ENCODE data around the gene PINLYP.
"Not testable (repeated sequence)": the region's sequence is repeated elsewhere in the genome, so short reads cannot be mapped to it uniquely, and the experiment has no call there.

Gene PINLYP

GRCh38 chr19:43575156-43575950, at the start of gene PINLYP, which contains the start of gene XRCC1:
PINLYP (plus strand) TSS chr19:43575801; CDS start chr19:43577192, 1,391 bp downstream.
XRCC1 (minus strand) TSS chr19:43575527; CDS start chr19:43575458, 69 bp downstream.
- DNase-seq = peak; percentile 98

DNA sequence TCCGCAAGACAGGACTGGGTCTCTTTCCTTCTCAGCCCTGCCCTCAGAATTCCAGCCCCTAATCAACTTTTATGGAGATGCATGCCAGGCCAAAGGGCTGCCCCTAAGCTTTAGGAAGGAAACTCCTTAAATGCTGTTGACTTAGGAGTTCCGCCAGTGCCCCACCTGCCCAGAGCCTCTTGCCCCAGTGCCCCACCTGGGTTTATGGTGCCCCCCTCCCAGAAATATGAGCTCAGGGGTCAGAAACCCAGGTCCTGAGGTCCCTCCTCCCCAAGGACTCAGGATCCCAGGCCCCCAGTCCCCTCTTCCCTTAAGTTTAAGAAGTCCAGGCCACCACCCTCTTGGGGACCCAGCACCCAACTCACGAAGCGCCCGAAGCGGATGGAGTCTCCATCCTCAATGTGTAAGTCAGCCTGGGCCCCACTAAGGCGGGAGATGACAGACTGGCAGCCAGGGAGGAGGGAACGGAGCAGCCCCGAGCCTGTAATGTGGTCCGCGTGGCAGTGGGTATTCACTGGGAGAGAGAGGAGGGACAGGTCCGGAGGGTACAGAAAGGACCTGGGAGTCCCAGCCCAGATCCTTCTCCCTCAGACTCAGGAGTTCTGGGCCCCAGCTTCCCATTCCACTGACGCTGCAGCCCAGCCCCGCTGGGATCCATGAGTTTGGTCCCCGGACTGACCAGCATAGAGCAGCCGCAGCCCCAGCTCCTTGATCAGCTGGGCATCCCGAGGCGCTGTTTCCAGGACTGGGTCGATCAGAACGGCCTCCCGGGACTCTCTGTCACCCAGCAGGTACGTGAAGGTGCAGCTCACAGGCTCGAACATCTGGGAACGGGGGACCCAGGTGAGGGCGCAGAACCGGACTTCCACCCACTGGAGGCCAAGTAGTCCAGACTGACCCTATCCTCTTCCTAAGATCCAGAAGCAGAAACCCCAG, 49.5 kb upstream of the PINLYP start:
- no peak for DNase-seq

DNA sequence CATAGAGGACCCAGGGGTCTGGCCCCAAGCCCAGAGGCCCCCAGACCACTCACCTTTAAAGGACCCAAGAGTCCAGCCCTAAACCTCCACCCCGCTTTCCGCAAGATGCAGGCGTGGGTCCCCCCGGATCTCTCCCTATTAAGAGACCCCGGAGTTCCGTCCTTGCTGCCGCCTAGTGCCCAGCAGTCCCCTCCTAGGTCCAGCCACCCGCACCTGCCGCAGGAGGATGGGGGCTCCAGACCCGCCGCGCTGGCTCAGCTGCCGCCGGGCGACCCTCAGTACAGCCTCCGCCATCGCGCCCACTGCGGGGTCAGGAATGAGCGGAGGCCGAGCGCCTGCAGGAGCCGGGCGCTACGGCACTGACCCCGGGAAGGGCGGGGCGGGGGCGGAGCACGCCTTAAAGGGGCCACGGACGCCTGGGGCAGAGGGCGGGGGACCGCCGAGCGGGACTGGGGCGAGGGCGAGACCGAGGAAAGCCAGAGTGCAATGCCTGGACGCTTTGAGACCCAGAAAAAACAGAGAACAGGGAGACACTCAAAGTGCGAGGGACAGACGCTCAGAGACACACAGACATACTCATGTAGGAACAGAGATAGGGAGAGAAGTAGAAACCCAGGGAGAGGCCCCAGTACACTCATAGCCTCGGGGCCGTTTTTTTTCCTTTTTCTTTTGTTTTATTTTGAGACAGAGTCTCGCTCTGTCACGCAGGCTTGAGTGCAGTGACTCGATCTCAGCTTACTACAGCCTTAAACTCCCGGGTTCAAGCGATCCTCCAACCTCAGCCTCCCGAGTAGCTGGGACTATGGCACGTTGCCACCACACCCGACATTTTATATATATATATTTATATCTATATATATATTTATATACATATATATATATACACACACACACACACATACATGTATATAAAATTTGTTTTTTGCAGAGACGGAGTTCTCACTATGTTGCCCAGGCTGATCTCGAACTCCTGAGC, 48.4 kb upstream of the PINLYP start, which contains the start of gene ETHE1:
TSS of gene ETHE1 (minus strand) at position 318 of the 976 bp plus-strand sequence. CDS start at position 294, 24 bp downstream.
- DNase-seq = peak; percentile 44

- peak; percentile 61 for DNase-seq
These were observed 47.6 kb upstream of the PINLYP start for GRCh38 chr19:43527860-43528622.

GRCh38 chr19:43532571-43532961, 43.0 kb upstream of the PINLYP start:
- DNase-seq = peak; percentile 76

GRCh38 chr19:43532962-43533545, 42.5 kb upstream of the PINLYP start, which contains the start of gene ZNF575:
ZNF575 (plus strand) TSS chr19:43533188; CDS start chr19:43534423, 1,235 bp downstream.
- DNase-seq = peak; percentile 93

DNA sequence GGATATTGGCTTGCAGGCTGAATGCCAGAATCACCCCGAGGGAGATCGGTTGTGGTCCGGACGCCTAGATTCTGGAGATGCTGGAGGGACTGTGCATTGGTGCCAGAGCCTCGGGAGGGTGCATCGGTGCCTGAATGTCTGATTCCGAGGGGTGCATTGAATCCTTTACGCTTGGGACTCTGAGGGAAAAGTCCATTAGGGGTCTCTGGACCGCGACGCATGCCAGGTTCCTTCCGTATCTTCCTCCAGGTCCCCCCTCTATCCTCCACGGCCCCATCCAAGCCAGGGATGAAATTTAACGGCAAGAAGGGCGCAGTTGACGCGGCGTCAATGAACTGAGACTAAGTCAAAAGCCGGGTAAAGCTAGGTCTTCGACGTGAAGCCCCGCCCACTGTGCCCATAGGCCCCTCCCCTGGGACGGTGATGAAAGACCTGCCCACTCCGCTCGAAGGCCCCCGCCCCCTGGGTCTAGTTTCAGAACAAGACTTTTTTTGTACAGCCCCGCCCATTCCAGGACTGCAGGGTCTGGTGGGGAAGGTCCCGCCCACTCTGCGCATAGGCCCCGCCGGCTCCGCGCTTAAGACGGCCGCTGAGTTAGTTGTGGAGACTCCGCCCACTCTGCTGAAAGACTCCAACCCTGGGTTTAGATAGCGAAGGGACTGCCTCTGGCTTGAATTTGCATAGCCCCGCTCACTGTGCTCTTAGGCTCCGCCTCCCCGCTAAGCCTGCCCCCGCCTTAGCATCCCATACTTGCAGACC, 41.9 kb upstream of the PINLYP start:
- peak; percentile 99 for DNase-seq

DNA sequence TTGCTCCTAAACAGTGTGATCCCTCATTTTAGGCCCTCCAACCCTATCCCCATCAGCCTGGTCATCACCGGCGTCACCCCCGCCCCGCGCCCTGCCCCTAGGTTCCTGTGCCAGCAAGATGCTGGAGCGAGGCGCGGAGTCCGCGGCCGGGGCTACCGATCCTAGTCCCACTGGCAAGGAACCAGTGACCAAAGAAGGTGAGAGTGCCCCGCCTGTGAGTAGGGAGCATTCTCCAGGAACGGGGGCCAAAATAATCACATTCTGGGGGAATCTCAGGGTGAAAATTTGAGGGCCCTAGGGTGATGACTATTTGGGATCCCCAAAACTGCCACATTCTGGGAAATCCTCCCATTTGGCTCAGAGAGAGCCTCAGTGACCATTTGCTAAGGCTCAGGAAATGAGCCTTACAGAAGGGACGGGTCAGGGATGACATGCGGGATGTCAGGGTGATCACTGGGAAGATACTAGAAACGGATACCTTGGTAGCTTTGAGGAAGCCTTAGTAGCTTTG, 41.2 kb upstream of the PINLYP start:
- no peak for DNase-seq

DNA sequence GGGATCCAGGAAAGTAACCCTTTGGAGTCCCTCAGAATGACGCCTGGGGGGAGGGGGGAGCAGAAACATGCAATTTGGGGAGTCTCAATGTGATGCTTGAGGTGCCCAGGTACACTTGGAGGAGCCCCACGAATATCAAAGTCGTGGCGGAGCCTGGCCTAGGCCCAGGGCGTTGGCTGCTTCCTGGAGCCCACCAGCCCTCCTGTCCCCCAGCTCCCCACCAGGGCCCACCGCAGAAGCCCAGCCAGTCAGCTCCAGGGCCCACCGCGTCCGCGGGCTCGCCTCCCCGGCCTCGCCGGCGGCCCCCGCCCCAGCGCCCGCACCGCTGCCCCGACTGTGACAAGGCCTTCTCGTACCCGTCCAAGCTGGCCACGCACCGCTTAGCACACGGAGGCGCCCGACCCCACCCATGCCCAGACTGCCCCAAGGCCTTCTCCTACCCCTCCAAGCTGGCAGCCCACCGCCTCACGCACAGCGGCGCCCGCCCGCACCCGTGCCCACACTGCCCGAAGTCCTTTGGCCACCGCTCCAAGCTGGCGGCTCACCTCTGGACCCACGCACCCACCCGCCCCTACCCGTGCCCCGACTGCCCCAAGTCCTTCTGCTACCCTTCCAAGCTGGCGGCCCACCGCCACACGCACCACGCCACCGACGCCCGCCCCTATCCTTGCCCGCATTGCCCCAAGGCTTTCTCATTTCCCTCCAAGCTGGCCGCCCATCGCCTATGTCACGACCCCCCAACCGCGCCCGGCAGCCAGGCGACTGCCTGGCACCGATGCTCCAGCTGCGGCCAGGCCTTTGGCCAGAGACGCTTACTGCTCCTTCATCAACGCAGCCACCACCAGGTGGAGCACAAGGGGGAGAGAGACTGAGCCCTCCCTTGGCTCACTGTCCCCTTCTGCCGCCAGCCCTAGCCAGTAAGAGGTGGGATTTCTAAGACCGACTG, 40.5 kb upstream of the PINLYP start:
- DNase-seq = no peak

DNA sequence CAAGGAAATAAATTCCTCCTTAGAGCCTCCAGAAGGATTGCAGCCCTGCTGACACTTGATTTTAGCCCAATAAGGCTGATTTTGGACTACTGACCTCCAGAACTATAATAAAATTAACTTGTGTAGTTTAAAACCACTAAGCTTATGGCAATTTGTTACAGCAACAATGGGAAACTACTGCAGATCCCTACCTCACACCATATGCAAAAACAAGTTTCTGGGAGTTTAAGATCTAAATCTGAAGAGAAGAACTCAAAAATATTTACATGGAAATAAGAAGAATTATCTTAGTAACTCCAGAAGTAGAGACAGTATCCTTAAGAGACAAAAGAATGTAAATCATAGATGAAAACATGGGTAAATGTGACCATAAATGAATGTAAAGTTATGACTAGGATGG, 36.7 kb upstream of the PINLYP start:
- DNase-seq = no peak

DNA sequence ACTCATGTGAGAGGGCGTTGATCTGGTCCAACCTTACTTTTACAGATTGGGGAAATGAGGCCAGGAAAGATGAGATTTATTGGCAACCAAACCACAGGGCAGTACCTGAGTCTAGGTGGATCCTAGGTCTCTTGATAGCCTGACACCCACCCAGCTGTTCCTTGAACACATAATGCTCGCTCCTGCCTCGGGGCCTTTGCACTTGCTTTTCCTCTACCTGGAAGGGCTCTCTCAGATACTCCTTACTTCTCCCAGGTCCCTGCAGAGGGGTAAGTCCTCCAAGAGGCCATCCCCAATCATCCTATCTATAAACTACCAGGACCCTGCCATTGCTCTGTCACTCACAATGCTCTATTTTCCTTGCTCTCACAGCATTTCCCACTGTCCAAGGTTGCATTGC, 35.2 kb upstream of the PINLYP start:
- DNase-seq = no peak

DNA sequence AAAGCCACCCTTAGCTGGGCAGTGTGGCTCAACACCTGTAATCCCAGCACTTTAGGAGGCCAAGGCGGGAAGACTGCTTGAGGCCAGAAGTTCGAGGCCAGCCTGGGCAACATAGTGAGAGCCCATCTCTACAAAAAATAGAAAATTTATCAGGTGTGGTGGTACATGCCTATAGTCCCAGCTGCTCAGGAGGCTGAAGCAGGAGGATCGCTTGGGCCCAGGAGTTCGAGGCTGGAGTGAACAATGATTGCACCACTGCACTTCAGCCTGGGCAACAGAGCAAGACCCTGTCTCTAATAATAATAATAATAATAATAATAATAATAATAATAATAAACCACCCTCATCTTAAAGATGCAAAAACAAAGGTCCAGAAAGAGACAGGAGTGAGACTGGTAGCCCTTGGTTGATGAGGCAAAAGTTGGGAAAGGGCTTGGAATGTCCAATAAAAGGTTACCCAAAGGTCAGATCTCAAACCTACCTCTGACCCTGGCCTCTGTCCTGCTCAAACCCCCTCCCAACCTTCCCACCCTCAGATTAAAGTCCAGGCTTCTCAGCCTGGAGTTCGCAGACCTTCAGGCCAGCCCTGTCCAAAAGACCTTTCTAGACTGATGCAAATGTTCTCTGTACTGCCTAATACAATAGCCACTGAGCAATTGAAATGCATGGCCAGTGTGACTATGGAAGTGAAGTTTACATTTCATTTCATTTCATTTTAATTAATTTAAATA, 33.5 kb upstream of the PINLYP start:
- DNase-seq = no peak

DNA sequence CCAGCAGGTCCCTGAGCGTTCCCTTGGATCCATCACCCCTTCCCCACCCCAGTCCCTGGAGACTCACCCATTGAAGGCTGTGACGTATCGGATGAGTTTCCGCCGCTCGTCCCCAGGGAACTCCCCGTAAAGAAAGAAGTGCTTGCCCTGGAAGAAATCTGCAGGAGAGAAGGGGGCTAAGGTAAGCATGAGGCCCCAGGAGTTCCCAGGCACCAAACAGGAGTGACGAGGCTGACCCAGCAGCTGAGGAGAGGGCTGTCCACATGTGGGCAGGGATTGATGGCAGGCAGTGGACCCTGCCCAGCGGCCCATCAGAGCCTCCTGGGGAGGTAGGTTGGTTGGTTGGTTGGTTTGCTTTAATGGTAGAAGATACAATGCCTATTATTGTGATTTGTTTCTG, 31.5 kb upstream of the PINLYP start:
- no peak for DNase-seq

GRCh38 chr19:43545276-43545675, 30.3 kb upstream of the PINLYP start:
- no peak for DNase-seq

GRCh38 chr19:43545981-43546380, 29.6 kb upstream of the PINLYP start:
- no peak for DNase-seq

DNA sequence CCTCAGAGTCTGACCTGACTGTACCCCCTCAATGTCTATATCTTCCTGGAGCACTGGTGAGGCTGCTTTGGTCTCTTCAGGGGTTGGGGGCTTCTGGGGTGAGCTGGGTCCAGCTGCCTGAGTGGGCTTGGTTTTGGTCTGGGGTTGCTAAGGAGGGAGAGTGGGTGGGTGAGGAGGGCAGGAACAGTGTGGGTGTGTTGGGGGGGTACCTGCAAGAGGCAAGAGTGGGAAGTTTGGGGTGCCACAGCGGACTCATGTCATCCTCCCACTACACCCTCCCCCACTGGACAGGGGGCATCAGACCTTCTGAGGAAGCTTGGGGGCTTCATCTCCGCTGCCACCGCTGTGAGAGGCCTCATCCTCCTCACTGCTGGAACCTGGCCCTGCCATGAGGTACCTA, 29.0 kb upstream of the PINLYP start:
- no peak for DNase-seq

DNA sequence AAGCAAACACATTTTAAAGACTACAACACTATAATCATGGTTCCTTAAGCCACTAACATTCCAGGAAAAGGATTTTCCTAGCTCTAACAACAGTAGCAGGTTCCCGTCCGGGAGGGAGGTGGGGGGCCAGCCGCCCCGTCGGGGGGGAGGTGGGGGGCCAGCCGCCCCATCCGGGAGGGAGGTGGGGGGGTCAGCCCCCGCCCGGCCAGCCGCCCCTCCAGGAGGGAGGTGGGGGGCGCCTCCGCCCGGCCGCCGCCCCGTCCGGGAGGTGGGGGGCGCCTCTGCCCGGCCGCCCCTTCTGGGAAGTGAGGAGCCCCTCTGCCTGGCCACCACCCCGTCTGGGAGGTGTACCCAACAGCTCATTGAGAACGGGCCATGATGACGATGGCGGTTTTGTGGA, 27.7 kb upstream of the PINLYP start:
- not testable (repeated sequence) for DNase-seq

- no peak for DNase-seq
These were observed 26.9 kb upstream of the PINLYP start for GRCh38 chr19:43548706-43549105.

All from NCI-H1105 treated with DMSO at 0.1 percent for 48 hours (cell line).